OCI-LY7 (cell line): Measurements from ENCODE around the gene TERB2.
"Not testable (repeated sequence)": the region's sequence is repeated elsewhere in the genome, so short reads cannot be mapped to it uniquely, and the experiment has no call there.

ENCODE experiments used
- EZH2phosphoT487 ChIP-seq: fragments of 200-600 bp; sonication (generic); IDR thresholded peaks from 2 replicates; pipeline ENCODE4 v1.6.1; 2018; ENCODE audit warnings: low read depth, borderline replicate concordance, mild to moderate bottlenecking, mixed run types, antibody characterized with exemption, low read length, moderate library complexity, mixed read lengths
- TF ChIP-seq, protein P1 (sequence below): fragments of 200-600 bp; sonication (generic); conservative IDR thresholded peaks from 2 replicates; pipeline ENCODE4 v1.5.1; 2014; ENCODE audit warnings: mild to moderate bottlenecking, antibody characterized with exemption, low read length, moderate library complexity, mixed read lengths

DNA sequence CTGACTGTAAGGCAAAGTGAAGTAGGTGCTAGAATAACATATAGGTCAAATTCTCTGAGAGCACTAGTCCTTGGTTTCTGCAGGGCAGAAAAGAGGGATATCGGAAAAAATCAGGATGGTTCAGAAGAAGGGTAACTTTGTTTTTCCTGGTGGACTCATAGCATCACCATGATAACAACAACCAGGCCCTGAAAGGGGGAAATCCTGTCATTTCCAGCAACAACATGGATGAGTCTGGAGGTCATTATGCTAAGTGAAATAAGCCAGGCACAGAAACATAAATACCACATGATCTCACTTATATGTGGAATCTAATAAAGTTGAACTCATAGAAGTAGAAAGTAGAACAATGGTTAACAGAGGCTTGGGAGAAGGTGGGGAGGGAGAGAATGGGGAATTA is 27.7 kb downstream of the TERB2 start:
- TF ChIP-seq EZH2phosphoT487: not testable (repeated sequence)
- TF ChIP-seq, protein P1, sequence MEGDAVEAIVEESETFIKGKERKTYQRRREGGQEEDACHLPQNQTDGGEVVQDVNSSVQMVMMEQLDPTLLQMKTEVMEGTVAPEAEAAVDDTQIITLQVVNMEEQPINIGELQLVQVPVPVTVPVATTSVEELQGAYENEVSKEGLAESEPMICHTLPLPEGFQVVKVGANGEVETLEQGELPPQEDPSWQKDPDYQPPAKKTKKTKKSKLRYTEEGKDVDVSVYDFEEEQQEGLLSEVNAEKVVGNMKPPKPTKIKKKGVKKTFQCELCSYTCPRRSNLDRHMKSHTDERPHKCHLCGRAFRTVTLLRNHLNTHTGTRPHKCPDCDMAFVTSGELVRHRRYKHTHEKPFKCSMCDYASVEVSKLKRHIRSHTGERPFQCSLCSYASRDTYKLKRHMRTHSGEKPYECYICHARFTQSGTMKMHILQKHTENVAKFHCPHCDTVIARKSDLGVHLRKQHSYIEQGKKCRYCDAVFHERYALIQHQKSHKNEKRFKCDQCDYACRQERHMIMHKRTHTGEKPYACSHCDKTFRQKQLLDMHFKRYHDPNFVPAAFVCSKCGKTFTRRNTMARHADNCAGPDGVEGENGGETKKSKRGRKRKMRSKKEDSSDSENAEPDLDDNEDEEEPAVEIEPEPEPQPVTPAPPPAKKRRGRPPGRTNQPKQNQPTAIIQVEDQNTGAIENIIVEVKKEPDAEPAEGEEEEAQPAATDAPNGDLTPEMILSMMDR: not testable (repeated sequence)
